Activated naive CD4-positive, alpha-beta T cell treated with anti-CD3 and anti-CD28 coated beads, Interleukin-2, amount 50 U/mL, for 72 hours (primary cell): Measurements from ENCODE around the gene SLCO3A1. TPM values are rescaled to one million over a fixed set of nuclear protein-coding genes. Genes with fewer than 3 reads are reported as not detected.

Source experiments
- ATAC-seq, 2 donors: fragments of 150-1000 bp; cut with Tn5 transposase; 2 replicates each; pipeline ENCODE4 v1.10.0; 2021; ENCODE audit warnings: mild to moderate bottlenecking in 2 of 2, moderate library complexity in 2 of 2
- DNase-seq, 2 donors: peaks; one replicate each; pipeline ENCODE4 v3.0.0; 2021 to 2022; ENCODE audit warnings: low spot score in 2 of 2
- H3K27ac Mint-ChIP-seq, 2 donors: one replicate each; pipeline ENCODE4 v1.8.0; 2022; ENCODE audit warnings: mild to moderate bottlenecking in 2 of 2, mixed read lengths in 2 of 2
- H3K36me3 Mint-ChIP-seq, 2 donors: one replicate each; pipeline ENCODE4 v1.8.0; 2022; ENCODE audit warnings: mixed read lengths in 2 of 2
- H3K9me3 Mint-ChIP-seq, 2 donors: one replicate each; pipeline ENCODE4 v1.8.0; 2022; ENCODE audit warnings: mixed read lengths in 2 of 2
- total RNA-seq, 2 donors: library from RNA; stranded (reverse); gene quantifications; one replicate each; pipeline ENCODE4 v1.2.3, GENCODE V29; 2022

The SLCO3A1 gene
- total RNA-seq, 2 donors from 2014 or later, result 3.2 to 3.9 TPM

DNA sequence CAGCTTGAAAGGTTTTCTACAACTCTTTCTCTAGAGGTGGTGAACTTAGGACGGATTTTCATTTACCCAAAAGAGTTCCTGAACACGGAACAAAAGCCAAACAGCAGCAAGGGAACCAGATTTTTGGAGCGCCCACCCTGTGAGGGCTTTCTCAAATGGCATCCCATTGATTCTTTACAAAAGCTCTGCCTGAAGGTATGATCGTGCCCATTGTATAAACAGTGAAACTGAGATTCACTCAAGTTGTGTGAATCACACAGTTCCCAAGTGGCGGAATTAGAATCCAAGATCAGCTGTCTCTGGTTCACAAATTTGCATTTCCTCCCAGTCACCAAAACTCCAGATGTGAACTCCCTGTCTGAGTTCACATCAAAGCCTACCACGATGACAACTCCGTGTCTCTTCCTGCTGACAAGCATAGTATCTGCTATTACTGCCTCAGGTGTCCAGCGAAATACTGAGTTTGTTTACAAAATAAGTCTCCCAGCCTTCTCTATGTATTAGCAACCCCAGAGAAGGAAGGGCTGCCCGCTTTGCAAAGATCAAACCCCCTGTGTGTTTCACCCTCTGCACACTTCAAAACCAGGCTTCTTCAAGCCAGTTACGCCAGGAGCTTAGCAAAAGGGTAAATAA is 304.3 kb downstream of the SLCO3A1 start:
- Mint-ChIP-seq H3K9me3 (no peaks in the 10 kb centered on the region), H3K36me3 (peaks cover 0 to 7% of the 10 kb centered on the region in 2 donors), H3K27ac (peak overlapping the region; percentile 23 to 24)
- no peak for ATAC-seq
- no peak for DNase-seq

GRCh38 chr15:92158426-92158825 is 304.9 kb downstream of the SLCO3A1 start:
- ATAC-seq (peak; percentile 91 to 98), DNase-seq (peak; percentile 51 to 63)
- Mint-ChIP-seq H3K27ac (peak overlapping the region; percentile 23 to 24), H3K9me3 (no peaks in the 10 kb centered on the region), H3K36me3 (peaks cover 0 to 7% of the 10 kb centered on the region in 2 donors)

- DNase-seq, result no peak
- no peaks in the 10 kb centered on the region for H3K36me3 Mint-ChIP-seq
- no peak for ATAC-seq
- H3K27ac Mint-ChIP-seq, result no peak overlapping the region
- H3K9me3 Mint-ChIP-seq, result no peaks in the 10 kb centered on the region
These were observed 306.0 kb downstream of the SLCO3A1 start for GRCh38 chr15:92159481-92159880.

DNA sequence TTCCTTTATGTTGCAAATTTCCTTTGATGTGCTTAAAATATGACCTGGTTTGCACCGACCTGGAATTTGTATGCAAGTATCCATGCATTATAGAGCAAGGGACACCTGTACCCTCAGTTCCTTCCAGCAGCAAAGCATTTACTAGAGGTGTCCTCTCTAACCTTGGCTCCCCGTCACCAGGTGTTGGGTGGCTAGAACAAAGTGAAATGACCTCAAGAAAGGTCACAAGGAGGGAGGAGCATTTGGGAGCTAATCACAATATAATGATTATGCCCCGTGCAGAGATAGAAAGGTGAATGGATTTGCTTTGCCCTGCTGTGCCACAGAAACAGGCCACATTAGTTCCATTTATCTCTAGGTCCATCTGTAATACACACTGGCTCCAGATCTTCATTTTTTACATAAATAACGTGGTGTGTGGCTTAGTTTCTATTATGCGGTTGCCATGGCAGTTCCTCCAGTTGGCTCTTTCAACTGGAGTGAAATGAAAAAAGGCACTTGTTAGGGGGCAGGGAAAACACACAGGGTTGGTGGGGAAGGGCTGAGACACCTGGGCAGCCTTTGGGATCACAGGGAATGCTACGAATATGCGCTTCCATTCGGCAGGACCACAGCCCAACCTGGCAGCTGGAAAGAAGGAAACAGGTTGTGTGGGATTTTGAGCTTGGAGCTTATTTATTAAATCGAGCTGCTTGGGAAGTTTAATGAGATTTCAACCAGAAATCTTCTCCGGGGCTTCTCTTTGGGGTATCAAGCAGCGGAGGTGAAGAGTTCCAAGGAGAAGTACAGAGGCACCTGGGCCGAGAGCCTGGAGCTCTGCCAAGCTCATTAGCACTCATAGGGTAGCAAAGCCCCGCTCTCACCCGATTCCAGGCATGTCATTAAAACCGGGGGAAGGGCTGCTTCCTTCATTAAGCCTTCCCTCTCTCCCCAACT is 306.7 kb downstream of the SLCO3A1 start:
- Mint-ChIP-seq H3K9me3 (no peaks in the 10 kb centered on the region), H3K36me3 (no peaks in the 10 kb centered on the region)
- ATAC-seq, result no peak

DNA sequence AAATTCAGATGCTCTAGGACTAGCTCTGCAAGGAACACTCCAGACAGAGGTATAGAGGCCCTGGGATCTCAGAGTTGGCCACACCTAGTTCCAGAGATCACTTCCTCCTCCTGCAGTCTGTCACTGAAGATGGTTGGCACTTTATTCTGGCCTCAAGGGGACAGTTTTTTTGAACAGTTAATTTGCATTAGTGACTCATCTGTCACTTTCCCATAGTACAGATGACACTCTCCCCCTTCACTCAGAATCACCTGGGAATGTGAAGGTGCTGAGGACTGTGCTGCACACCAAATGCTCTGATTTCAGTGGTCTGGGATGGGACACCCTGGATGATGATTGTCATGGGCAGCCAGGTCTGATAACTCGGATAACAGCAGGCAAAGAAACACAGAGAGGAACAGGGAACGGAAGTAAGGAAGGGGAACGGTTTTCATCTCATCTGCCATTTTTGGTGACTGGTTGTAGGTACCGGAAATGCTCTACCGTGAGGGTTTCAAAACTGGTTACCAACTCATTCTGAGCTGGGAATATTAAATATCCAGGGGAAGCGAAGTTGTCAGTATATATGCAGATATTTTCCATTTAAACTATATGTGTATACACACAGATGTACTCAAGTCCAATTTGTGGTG is 307.6 kb downstream of the SLCO3A1 start:
- ATAC-seq (peak; percentile 27 to 72), DNase-seq (no peak)
- no peaks in the 10 kb centered on the region for H3K36me3 Mint-ChIP-seq
- no peaks in the 10 kb centered on the region for H3K9me3 Mint-ChIP-seq
- H3K27ac Mint-ChIP-seq, result no peak overlapping the region

More for the DNA sequence above, 306.7 kb downstream of the SLCO3A1 start:
- no peak for DNase-seq
- H3K27ac Mint-ChIP-seq, result peak overlapping the region in 1 of 2 donors; percentile 50

DNA sequence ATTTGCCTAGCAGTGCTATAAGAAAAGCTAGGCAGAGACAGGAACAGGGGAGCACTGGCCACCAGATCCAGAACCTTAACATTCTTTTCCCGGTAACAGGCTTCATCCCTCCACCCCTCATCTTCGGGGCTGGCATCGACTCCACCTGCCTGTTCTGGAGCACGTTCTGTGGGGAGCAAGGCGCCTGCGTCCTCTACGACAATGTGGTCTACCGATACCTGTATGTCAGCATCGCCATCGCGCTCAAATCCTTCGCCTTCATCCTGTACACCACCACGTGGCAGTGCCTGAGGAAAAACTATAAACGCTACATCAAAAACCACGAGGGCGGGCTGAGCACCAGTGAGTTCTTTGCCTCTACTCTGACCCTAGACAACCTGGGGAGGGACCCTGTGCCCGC is 309.1 kb downstream of the SLCO3A1 start:
- Mint-ChIP-seq H3K27ac (no peak overlapping the region), H3K9me3 (no peaks in the 10 kb centered on the region), H3K36me3 (no peaks in the 10 kb centered on the region)
- DNase-seq (no peak), ATAC-seq (no peak)

GRCh38 chr15:92163641-92164040 is 310.1 kb downstream of the SLCO3A1 start:
- Mint-ChIP-seq H3K27ac (no peak overlapping the region), H3K36me3 (no peaks in the 10 kb centered on the region), H3K9me3 (no peaks in the 10 kb centered on the region)
- ATAC-seq, result no peak
- DNase-seq, result no peak

DNA sequence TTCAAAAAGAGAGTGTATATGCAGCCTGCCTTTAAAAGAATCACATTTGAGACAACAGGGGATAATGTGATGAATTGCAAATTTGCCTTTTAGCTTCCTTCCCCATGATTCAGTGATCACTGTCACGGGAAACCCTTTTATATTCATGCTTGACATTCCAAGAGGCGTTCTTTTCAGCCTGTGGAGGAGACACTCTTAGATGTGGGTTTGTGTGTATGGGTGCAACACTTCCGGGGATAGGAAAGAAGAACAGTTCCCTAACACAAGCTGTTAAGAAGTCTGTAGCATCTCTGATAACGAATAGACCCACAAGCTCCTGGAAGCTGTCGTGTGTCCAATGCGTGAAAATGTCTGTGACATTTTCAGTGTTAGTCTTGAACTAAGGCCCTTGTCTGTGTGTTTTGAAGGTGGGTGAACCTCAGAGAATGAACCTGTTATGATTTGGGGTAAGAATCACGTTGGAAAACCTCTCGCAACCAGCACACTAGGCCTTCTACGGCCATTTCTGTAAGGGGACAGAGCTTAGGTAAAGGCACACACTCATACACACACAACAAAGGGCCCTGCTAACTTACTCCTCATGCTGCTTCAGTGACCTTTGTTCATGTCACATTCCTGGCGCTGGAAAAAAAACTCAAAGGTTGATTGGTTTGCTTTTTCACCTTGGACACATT is 311.0 kb downstream of the SLCO3A1 start:
- ATAC-seq (no peak), DNase-seq (no peak)
- H3K9me3 Mint-ChIP-seq, result no peaks in the 10 kb centered on the region
- no peaks in the 10 kb centered on the region for H3K36me3 Mint-ChIP-seq
- no peak overlapping the region for H3K27ac Mint-ChIP-seq

- H3K27ac Mint-ChIP-seq, result no peak overlapping the region
- H3K36me3 Mint-ChIP-seq, result no peaks in the 10 kb centered on the region
- H3K9me3 Mint-ChIP-seq, result no peaks in the 10 kb centered on the region
- ATAC-seq (no peak), DNase-seq (no peak)
These were observed 311.5 kb downstream of the SLCO3A1 start for GRCh38 chr15:92165001-92165346.

- H3K9me3 Mint-ChIP-seq, result no peaks in the 10 kb centered on the region
- no peaks in the 10 kb centered on the region for H3K36me3 Mint-ChIP-seq
- ATAC-seq (no peak), DNase-seq (no peak)
- no peak overlapping the region for H3K27ac Mint-ChIP-seq
These were observed 312.5 kb downstream of the SLCO3A1 start for GRCh38 chr15:92166029-92166428.

GRCh38 chr15:92166751-92167405 is 313.4 kb downstream of the SLCO3A1 start:
- Mint-ChIP-seq H3K27ac (no peak overlapping the region), H3K9me3 (no peaks in the 10 kb centered on the region), H3K36me3 (no peaks in the 10 kb centered on the region)
- no peak for DNase-seq
- ATAC-seq, result no peak

- no peak overlapping the region for H3K27ac Mint-ChIP-seq
- DNase-seq (no peak), ATAC-seq (no peak)
- no peaks in the 10 kb centered on the region for H3K36me3 Mint-ChIP-seq
- H3K9me3 Mint-ChIP-seq, result no peaks in the 10 kb centered on the region
These were observed 313.9 kb downstream of the SLCO3A1 start for GRCh38 chr15:92167451-92167850.

DNA sequence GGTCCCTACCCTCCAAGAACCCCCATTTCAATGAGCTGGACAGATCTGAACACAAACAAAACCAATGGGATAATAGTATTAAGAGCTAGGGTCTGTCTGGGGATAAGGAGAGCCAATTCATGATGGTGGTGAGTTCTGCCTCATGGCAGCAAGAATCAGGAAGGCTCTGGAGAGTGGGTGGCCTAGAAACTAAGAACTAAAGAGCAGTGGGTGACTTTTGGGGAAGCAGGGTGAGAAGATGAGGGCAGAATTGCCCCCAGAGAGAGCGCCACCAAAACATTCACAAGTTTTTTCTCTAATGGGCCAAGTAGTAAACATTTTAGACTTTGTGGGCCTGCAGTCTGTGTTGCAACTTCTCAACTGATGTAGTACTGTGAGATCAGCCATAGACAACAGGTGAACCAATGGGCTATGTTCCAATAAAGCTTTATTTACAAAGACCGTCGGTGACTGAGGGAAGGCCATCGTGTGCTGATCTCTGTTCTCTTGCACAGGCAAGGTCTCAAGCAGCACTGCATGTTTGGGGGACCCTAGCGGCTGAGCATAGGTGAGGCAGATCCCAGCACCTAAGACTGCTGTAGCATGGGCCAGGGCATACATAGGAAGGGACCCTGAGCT is 314.7 kb downstream of the SLCO3A1 start:
- no peak for ATAC-seq
- H3K27ac Mint-ChIP-seq, result no peak overlapping the region
- no peaks in the 10 kb centered on the region for H3K9me3 Mint-ChIP-seq
- H3K36me3 Mint-ChIP-seq, result no peaks in the 10 kb centered on the region
- no peak for DNase-seq

DNA sequence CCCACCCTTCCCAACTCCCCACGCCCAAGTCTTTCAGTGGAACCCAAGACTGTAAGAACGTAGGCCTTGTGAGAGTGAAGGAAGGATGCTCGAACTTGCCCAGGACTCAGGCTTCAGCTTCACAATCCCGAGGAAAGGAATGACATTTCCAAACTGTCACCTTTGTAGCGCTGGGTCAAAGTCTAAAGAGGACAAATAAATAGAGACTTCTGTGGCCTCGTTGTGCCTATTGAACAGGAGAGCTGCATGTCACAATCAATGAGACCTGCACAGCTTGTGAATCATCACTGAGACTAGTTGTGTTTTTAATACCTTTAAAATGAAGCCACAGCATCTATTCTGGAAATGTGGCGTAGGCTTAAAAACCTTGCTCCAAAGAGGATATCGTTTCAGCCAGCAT is 317.4 kb downstream of the SLCO3A1 start:
- no peak for ATAC-seq
- no peak for DNase-seq
- Mint-ChIP-seq H3K27ac (no peak overlapping the region), H3K36me3 (no peaks in the 10 kb centered on the region), H3K9me3 (no peaks in the 10 kb centered on the region)

DNA sequence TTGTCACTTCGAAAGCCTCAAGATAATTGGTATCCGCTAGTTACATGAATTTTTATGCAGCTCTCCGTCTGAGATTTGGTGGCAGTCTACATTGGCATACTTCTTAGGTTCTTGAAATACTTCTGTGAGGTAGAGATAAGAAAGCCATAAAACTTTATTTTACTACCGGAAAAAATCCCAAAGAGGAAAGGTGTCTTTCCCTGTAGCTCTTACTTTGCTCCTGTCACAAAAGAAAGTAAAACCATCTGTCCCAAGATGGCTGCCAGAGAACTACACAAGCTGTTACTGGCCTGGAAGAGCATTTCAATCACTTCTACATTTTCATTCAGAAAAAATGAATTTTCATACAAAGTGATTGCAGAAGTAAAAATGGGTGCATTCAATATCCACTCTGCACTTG is 325.4 kb downstream of the SLCO3A1 start:
- no peak for DNase-seq
- no peak overlapping the region for H3K27ac Mint-ChIP-seq
- no peaks in the 10 kb centered on the region for H3K9me3 Mint-ChIP-seq
- no peak for ATAC-seq
- no peaks in the 10 kb centered on the region for H3K36me3 Mint-ChIP-seq

- no peak for ATAC-seq
- Mint-ChIP-seq H3K27ac (no peak overlapping the region), H3K9me3 (no peaks in the 10 kb centered on the region), H3K36me3 (no peaks in the 10 kb centered on the region)
- DNase-seq, result no peak
These were observed 330.6 kb downstream of the SLCO3A1 start for GRCh38 chr15:92184142-92184541.
